AG10803 (cell line): ENCODE data around the gene THRB.
A peak's percentile ranks its signal among the peaks of the same experiment; 100 is the strongest.

ENCODE experiments used
- DNase-seq: peaks from one replicate; pipeline ENCODE4 v3.0.0; 2010; ENCODE audit warnings: low read depth
- H3K4me3 ChIP-seq: 2 replicates; pipeline ENCODE4 v1.5.1; 2011; ENCODE audit warnings: mild to moderate bottlenecking, low read length, control low read depth
- CTCF ChIP-seq: conservative IDR thresholded peaks from 2 replicates; pipeline ENCODE4 v1.5.1; 2011; ENCODE audit warnings: mild to moderate bottlenecking, low read length, control low read depth, inconsistent platforms

Gene THRB

DNA sequence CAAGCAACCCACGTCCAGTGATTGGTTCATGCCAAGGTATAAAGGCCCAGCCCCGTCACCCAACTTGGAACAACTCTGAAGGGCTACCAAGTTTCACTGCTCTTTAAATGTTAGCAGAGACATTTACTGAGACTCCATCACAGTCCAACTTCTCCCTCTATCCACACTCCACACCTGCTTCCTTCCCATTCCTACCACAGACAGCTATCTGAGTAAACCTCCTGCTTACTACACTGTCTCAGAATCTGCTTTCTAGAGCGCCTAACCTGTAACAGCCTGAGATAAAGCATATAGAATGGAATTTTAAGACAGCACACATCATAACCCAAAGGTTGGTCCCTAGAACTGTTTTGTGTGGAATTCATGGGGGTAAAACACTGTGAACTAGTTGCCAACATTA is 106.5 kb downstream of the THRB start:
- no peak for DNase-seq
- no peak for TF ChIP-seq CTCF
- no peak overlapping the region for H3K4me3 ChIP-seq

- H3K4me3 ChIP-seq: no peak overlapping the region
- DNase-seq: peak; percentile 78
- no peak for TF ChIP-seq CTCF
Measured at GRCh38 chr3:24387493-24387892, 107.2 kb downstream of the THRB start.

DNA sequence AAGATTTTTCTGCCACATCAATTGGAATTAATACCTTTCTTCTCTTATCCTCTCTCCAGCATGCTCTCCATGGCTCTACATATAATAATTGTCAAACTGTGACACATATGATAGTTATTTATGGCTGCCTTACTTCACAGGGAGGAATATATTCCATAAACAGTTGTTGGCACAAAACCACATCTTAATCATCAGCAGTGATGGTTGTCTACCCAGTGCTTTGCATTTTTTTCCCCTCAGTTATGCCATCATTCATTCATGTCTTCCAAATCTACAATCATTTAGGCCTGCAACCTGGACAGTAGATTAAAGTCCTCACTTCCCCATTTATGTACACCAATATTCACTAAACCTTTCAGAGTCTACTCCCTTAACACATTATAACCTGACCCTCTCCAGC is 107.7 kb downstream of the THRB start:
- no peak for TF ChIP-seq CTCF
- peak; percentile 11 for DNase-seq

GRCh38 chr3:24386458-24386857 is 108.2 kb downstream of the THRB start:
- TF ChIP-seq CTCF: no peak
- DNase-seq: no peak
- no peak overlapping the region for H3K4me3 ChIP-seq

More for the DNA sequence above, 107.7 kb downstream of the THRB start:
- H3K4me3 ChIP-seq: no peak overlapping the region

DNA sequence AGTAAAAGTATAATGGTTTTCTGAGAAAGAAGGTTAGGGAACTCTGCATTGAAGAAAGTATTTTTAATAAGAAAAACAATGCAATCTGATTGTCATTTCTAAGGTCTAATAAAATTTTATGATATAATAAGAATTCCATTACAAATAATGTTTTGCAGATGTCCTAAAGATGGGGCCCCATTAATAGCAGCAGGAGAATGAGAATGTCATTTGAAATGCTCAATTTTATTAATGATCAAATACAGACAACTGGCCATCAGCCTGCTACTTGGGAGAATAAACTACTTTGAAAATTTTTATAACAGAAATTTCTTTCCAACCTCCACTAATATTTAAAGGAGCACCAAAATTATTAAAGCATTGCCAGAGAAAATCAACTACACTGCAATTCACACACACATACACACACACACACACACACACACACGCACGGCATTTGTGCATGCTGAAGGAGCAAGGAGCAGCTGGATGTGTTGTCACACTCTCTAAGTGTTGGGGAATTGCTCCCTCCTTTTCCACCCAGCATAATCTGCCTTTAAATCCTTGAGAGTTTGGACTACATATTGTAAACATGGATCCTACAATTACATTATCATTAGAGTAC is 109.5 kb downstream of the THRB start:
- DNase-seq: no peak
- TF ChIP-seq CTCF: no peak
- H3K4me3 ChIP-seq: no peak overlapping the region

- TF ChIP-seq CTCF: no peak
- DNase-seq: no peak
Measured at GRCh38 chr3:24382647-24383046, 112.0 kb downstream of the THRB start.

DNA sequence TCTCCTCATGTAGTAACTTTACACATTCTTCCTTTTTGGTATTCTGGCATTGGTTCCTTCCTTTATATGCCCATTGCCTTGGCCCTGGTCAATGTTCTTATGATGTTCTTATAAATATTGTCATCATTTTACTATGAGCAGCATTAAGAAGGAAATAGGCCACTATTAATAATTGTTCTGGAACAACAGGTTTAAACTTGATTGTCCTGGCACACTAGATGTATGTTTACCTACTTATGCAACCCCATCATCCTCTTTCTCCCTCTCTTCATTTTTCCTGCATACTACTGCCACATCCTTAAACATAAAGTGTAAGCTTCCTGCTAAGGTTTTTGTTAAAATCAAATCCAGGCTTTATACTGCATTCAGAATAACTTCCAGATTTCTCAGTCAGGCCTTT is 114.7 kb downstream of the THRB start:
- no peak for DNase-seq
- no peak overlapping the region for H3K4me3 ChIP-seq
- no peak for TF ChIP-seq CTCF

More at GRCh38 chr3:24382647-24383046, 112.0 kb downstream of the THRB start:
- H3K4me3 ChIP-seq: no peak overlapping the region
